Measurements from ENCODE around the gene PLCL1. TPM values are rescaled to one million over a fixed set of nuclear protein-coding genes. Genes with fewer than 3 reads are reported as not detected.

PLCL1 gene
- total and polyA plus RNA-seq, 8 donors = 0.93 to 28.7 (median 3.1) TPM

- no peaks in the 10 kb centered on the region for H3K36me3 ChIP-seq
- no peak for DNase-seq
- no peaks in the 10 kb centered on the region for H3K4me1 ChIP-seq
- no peak for TF ChIP-seq CTCF (IDR thresholded peaks at IDR 0.05)
- TF ChIP-seq POLR2A (IDR thresholded peaks at IDR 0.05) = no peak
- TF ChIP-seq EP300 (IDR thresholded peaks at IDR 0.05) = no peak
- TF ChIP-seq POLR2AphosphoS5 (IDR thresholded peaks at IDR 0.05) = no peak
- no peak overlapping the region for H3K27ac ChIP-seq
- intact Hi-C loops (cut with DNase I; ENCODE audit: low total_unique reads) = no loop called here
- H3K9me3 ChIP-seq = peaks cover 0 to 8% (median under 1%) of the 10 kb centered on the region in 4 donors
- H3K27me3 ChIP-seq = no peaks in the 10 kb centered on the region
- 75 to 89% (median 85%) methylated on average over 1 of the region's 1 CpG for WGBS, 5 donors
- no peak overlapping the region for H3K4me3 ChIP-seq
Measured at GRCh38 chr2:198006733-198007132, 202.3 kb downstream of the PLCL1 start.

GRCh38 chr2:198008230-198008629, 203.8 kb downstream of the PLCL1 start:
- Histone ChIP-seq H3K27me3 (no peaks in the 10 kb centered on the region), H3K27ac (no peak overlapping the region), H3K36me3 (no peaks in the 10 kb centered on the region), H3K4me3 (no peak overlapping the region), H3K9me3 (peaks cover 0 to 15% (median 7%) of the 10 kb centered on the region in 4 donors), H3K4me1 (no peaks in the 10 kb centered on the region)
- TF ChIP-seq POLR2A (IDR thresholded peaks at IDR 0.05) (no peak), POLR2AphosphoS5 (IDR thresholded peaks at IDR 0.05) (no peak)
- DNase-seq = no peak
- 59 to 92% (median 88%) methylated on average over 3 of the region's 3 CpGs for WGBS, 5 donors
- intact Hi-C loops (cut with DNase I; ENCODE audit: low total_unique reads) = no loop called here

- no peak for TF ChIP-seq POLR2AphosphoS5 (IDR thresholded peaks at IDR 0.05)
- Histone ChIP-seq H3K4me3 (no peak overlapping the region), H3K9me3 (peaks cover 0 to 15% (median 7%) of the 10 kb centered on the region in 4 donors), H3K27me3 (no peaks in the 10 kb centered on the region), H3K36me3 (no peaks in the 10 kb centered on the region), H3K4me1 (no peaks in the 10 kb centered on the region), H3K27ac (no peak overlapping the region)
- intact Hi-C loops (cut with DNase I; ENCODE audit: low total_unique reads) = no loop called here
- DNase-seq = no peak
Measured at GRCh38 chr2:198012025-198012424, 207.6 kb downstream of the PLCL1 start.

GRCh38 chr2:198016243-198016642, 211.8 kb downstream of the PLCL1 start:
- H3K9me3 ChIP-seq = peaks cover 0 to 7% (median 7%) of the 10 kb centered on the region in 4 donors
- no peak overlapping the region for H3K27ac ChIP-seq
- H3K36me3 ChIP-seq = no peaks in the 10 kb centered on the region
- no peak for DNase-seq
- 56 to 86% (median 71%) methylated on average over 4 of the region's 4 CpGs for WGBS, 5 donors
- no peak for TF ChIP-seq POLR2A (IDR thresholded peaks at IDR 0.05)
- no peak for TF ChIP-seq EP300 (IDR thresholded peaks at IDR 0.05)
- TF ChIP-seq CTCF (IDR thresholded peaks at IDR 0.05) = no peak
- no peak for TF ChIP-seq POLR2AphosphoS5 (IDR thresholded peaks at IDR 0.05)
- H3K4me3 ChIP-seq = no peak overlapping the region
- no peaks in the 10 kb centered on the region for H3K4me1 ChIP-seq
- intact Hi-C loops (cut with DNase I; ENCODE audit: low total_unique reads) = no loop called here
- H3K27me3 ChIP-seq = no peaks in the 10 kb centered on the region

- Histone ChIP-seq H3K4me1 (no peaks in the 10 kb centered on the region), H3K9me3 (peaks cover 0 to 3% (median 3%) of the 10 kb centered on the region in 4 donors), H3K36me3 (no peaks in the 10 kb centered on the region), H3K27ac (no peak overlapping the region), H3K27me3 (no peaks in the 10 kb centered on the region), H3K4me3 (no peak overlapping the region)
- TF ChIP-seq CTCF (IDR thresholded peaks at IDR 0.05) (no peak), POLR2A (IDR thresholded peaks at IDR 0.05) (no peak), POLR2AphosphoS5 (IDR thresholded peaks at IDR 0.05) (no peak), EP300 (IDR thresholded peaks at IDR 0.05) (no peak)
- 34 to 50% (median 46%) methylated on average over 2 of the region's 2 CpGs for WGBS, 5 donors
- no peak for DNase-seq
- intact Hi-C loops (cut with DNase I; ENCODE audit: low total_unique reads) = no loop called here
Measured at GRCh38 chr2:198017068-198017467, 212.7 kb downstream of the PLCL1 start.
